22Rv1 (cell line): ENCODE data around the gene CEP43.
"Not testable (repeated sequence)": the region's sequence is repeated elsewhere in the genome, so short reads cannot be mapped to it uniquely, and the experiment has no call there.

Experiments used
- ZFX ChIP-seq: fragments of 450-650 bp; IDR thresholded peaks from 2 replicates; pipeline ENCODE4 v1.6.1; 2017; ENCODE audit warnings: antibody characterized with exemption, borderline replicate concordance
- TF ChIP-seq, protein P1 (sequence below): fragments of 450-650 bp; IDR thresholded peaks from 2 replicates; pipeline ENCODE4 v1.5.1; 2017; ENCODE audit warnings: mild to moderate bottlenecking

DNA sequence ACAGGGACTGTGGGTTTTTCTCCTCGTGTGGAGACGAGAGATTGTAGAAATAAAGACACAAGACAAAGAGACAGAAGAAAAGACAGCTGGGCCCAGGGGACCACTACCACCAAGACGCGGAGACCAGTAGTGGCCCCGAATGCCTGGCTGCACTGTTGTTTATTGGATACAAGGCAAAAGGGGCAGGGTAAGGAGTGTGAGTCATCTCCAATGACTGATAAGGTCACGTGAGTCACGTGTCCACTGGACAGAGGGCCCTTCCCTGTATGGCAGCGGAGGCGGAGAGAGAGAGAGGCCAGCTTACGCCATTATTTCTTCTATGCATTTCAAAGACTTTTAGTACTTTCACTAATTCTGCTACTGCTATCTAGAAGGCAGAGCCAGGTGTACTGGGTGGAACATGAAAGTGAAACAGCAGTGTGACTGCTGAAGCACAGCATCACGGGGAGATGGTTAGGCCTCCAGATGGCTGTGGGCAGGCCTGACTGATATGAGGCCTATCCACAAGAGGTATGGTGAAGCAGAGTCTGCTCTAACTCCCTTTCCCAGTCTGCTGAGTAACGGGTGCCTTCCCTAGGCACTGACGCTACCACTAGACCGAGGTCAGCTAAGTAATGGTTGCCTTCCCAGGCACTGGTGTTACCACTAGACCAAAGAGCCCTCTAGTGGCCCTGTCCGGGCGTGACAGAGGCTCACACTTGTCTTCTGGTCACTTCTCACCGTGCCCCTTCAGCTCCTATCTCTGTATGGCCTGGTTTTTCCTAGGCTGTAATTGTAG, 48.1 kb upstream of the CEP43 start:
- TF ChIP-seq, protein P1, sequence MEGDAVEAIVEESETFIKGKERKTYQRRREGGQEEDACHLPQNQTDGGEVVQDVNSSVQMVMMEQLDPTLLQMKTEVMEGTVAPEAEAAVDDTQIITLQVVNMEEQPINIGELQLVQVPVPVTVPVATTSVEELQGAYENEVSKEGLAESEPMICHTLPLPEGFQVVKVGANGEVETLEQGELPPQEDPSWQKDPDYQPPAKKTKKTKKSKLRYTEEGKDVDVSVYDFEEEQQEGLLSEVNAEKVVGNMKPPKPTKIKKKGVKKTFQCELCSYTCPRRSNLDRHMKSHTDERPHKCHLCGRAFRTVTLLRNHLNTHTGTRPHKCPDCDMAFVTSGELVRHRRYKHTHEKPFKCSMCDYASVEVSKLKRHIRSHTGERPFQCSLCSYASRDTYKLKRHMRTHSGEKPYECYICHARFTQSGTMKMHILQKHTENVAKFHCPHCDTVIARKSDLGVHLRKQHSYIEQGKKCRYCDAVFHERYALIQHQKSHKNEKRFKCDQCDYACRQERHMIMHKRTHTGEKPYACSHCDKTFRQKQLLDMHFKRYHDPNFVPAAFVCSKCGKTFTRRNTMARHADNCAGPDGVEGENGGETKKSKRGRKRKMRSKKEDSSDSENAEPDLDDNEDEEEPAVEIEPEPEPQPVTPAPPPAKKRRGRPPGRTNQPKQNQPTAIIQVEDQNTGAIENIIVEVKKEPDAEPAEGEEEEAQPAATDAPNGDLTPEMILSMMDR = peak; percentile 84
- not testable (repeated sequence) for TF ChIP-seq ZFX
